ENCODE results near the gene NFE2L1. TPM values are rescaled to one million over a fixed set of nuclear protein-coding genes. Genes with fewer than 3 reads are reported as not detected.
"Not testable (repeated sequence)": the region's sequence is repeated elsewhere in the genome, so short reads cannot be mapped to it uniquely, and the experiment has no call there.

NFE2L1 gene, protein sequence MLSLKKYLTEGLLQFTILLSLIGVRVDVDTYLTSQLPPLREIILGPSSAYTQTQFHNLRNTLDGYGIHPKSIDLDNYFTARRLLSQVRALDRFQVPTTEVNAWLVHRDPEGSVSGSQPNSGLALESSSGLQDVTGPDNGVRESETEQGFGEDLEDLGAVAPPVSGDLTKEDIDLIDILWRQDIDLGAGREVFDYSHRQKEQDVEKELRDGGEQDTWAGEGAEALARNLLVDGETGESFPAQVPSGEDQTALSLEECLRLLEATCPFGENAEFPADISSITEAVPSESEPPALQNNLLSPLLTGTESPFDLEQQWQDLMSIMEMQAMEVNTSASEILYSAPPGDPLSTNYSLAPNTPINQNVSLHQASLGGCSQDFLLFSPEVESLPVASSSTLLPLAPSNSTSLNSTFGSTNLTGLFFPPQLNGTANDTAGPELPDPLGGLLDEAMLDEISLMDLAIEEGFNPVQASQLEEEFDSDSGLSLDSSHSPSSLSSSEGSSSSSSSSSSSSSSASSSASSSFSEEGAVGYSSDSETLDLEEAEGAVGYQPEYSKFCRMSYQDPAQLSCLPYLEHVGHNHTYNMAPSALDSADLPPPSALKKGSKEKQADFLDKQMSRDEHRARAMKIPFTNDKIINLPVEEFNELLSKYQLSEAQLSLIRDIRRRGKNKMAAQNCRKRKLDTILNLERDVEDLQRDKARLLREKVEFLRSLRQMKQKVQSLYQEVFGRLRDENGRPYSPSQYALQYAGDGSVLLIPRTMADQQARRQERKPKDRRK
- 10 to 100 TPM; 69.4 to 70.2 TPM for total RNA-seq

DNA sequence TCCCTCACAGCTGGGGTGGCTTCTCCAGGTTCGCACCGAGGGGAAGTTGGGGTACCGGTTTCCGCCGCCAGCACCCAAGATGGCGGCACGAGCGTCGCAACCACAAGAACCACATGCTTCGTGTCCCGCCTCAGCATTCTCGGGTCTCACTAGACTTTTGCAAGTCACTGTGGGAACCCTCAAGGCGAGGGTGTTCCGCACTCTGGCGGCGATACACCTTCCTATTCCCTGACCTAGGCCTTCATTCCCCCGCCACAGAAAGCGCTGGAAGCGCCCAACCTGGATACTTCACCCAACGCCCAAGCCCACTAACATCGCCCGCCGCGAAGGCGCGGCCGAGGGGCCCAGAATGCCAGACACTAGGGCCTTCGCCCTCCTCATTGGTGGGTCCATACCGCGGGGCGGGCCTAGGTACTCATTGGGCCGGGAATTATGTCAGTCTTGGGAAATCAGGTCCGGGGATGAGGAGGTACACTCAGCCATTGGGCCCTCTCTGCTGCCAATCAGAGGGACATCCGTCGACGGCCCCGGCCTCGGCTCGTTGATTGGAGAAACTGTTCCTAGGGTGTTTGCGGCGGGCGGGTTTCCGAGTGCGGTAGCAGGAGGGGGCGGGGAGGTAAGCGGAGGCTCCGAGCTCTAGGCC is at the start of gene NFE2L1:
NFE2L1 (plus strand) TSS at position 619 of the 643 bp plus-strand sequence. CDS start 2,760 bp downstream, outside the sequence.
- POLR2A ChIA-PET, result interaction anchor here (0.7 to 6.7 kb wide), 28 partner anchors 8 to 571 kb away, joined by 3 to 57 read pairs (median 5); partner anchors contain the start of genes CBX1, CDK5RAP3, COPZ2 and KPNB1
- CTCF ChIA-PET, result interaction anchor here (0.7 to 5.8 kb wide), 15 partner anchors 12 to 158 kb away, joined by 3 to 62 read pairs (median 5); partner anchors contain the start of genes CDK5RAP3 and COPZ2
- no peaks in the 10 kb centered on the region for H3K9me3 Mint-ChIP-seq

GRCh38 chr17:47999582-47999981 is 48.6 kb upstream of the NFE2L1 start:
- no peak for DNase-seq
- Mint-ChIP-seq H3K36me3 (ENCODE audit: low read depth) (no peaks in the 10 kb centered on the region), H3K27me3 (peaks cover 24% of the 10 kb centered on the region), H3K27ac (no peak overlapping the region), H3K9me3 (no peaks in the 10 kb centered on the region), H3K4me3 (no peak overlapping the region), H3K4me1 (peaks cover 18% of the 10 kb centered on the region)
- ChIA-PET POLR2A (interaction anchor here (0.8 to 1.1 kb wide), 3 partner anchors 11 to 42 kb away, joined by 3 read pairs; partner anchors contain the start of gene PRR15L), CTCF (interaction anchor here (0.6 to 2.8 kb wide), 9 partner anchors 12 to 131 kb away, joined by 3 to 12 read pairs (median 5); partner anchors contain the start of gene CDK5RAP3)

More for the DNA sequence above, at the start of gene NFE2L1:
- peak within 1 kb of the TSS; percentile 97 for H3K27ac Mint-ChIP-seq
- peaks cover 64% of the 10 kb centered on the region for H3K4me1 Mint-ChIP-seq
- H3K4me3 Mint-ChIP-seq, result peak within 1 kb of the TSS; percentile 99
- peak; percentile 99 for DNase-seq
- no peaks in the 10 kb centered on the region for H3K27me3 Mint-ChIP-seq
- peaks cover 38% of the 10 kb centered on the region for H3K36me3 Mint-ChIP-seq (ENCODE audit: low read depth)

- Mint-ChIP-seq H3K9me3 (no peaks in the 10 kb centered on the region), H3K36me3 (ENCODE audit: low read depth) (no peaks in the 10 kb centered on the region), H3K27me3 (peaks cover 24% of the 10 kb centered on the region), H3K27ac (no peak overlapping the region), H3K4me3 (no peak overlapping the region), H3K4me1 (peaks cover 25% of the 10 kb centered on the region)
- POLR2A ChIA-PET, result interaction anchor here (0.9 kb wide), 1 partner anchor 29 kb away, joined by 3 read pairs; no protein-coding TSS in a partner anchor
- CTCF ChIA-PET, result interaction anchor here (0.7 to 2.8 kb wide), 4 partner anchors 8 to 79 kb away, joined by 3 to 12 read pairs (median 5); partner anchors contain the start of gene PNPO
- no peak for DNase-seq
Measured at GRCh38 chr17:48001197-48001596, 47.0 kb upstream of the NFE2L1 start.

DNA sequence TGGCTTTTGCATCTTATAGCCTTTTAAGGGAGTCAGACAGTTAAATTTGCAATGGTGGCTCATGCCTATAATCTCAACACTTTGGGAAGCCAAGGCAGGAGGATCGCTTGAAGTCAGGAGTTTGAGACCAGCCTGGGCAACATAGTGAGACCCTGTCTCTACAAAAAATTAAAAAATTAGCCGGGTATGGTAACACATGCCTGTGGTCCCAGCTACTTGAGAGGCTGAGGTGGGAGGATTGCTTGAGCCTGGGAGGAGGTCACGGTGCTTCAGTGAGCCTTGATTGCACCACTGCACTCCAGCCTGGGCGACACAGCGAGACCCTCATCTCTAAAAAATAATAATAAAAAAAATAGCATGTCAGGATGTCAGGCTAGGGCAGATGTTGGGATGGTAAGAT is 46.5 kb upstream of the NFE2L1 start:
- H3K27ac Mint-ChIP-seq; H3K4me3 Mint-ChIP-seq; DNase-seq; H3K36me3 Mint-ChIP-seq (ENCODE audit: low read depth); H3K9me3 Mint-ChIP-seq: not testable (repeated sequence)
- POLR2A ChIA-PET, result interaction anchor here (0.9 kb wide), 1 partner anchor 29 kb away, joined by 3 read pairs; no protein-coding TSS in a partner anchor
- H3K4me1 Mint-ChIP-seq, result peaks cover 25% of the 10 kb centered on the region
- H3K27me3 Mint-ChIP-seq, result peaks cover 20% of the 10 kb centered on the region
- CTCF ChIA-PET, result interaction anchor here (0.7 to 2.8 kb wide), 4 partner anchors 8 to 60 kb away, joined by 3 to 12 read pairs (median 6); partner anchors contain the start of genes CDK5RAP3 and PNPO

GRCh38 chr17:48002266-48002915 is 45.8 kb upstream of the NFE2L1 start:
- Mint-ChIP-seq H3K27me3 (peaks cover 25% of the 10 kb centered on the region), H3K27ac (no peak overlapping the region), H3K4me3 (no peak overlapping the region), H3K4me1 (peaks cover 25% of the 10 kb centered on the region), H3K36me3 (ENCODE audit: low read depth) (no peaks in the 10 kb centered on the region), H3K9me3 (no peaks in the 10 kb centered on the region)
- CTCF ChIA-PET, result interaction anchor here (0.5 to 2.1 kb wide), 4 partner anchors 9 to 61 kb away, joined by 3 to 8 read pairs (median 4); partner anchors contain the start of genes CDK5RAP3 and PNPO
- DNase-seq, result no peak
- POLR2A ChIA-PET, result no interaction called here

- ChIA-PET CTCF (interaction anchor here (1.0 to 3.7 kb wide), 4 partner anchors 8 to 62 kb away, joined by 3 to 12 read pairs (median 6); partner anchors contain the start of genes CDK5RAP3 and PNPO), POLR2A (no interaction called here)
- no peak overlapping the region for H3K4me3 Mint-ChIP-seq
- no peaks in the 10 kb centered on the region for H3K9me3 Mint-ChIP-seq
- H3K4me1 Mint-ChIP-seq, result peaks cover 25% of the 10 kb centered on the region
- no peak for DNase-seq
- no peak overlapping the region for H3K27ac Mint-ChIP-seq
- H3K27me3 Mint-ChIP-seq, result peaks cover 26% of the 10 kb centered on the region
- H3K36me3 Mint-ChIP-seq (ENCODE audit: low read depth), result no peaks in the 10 kb centered on the region
Measured at GRCh38 chr17:48002916-48003416, 45.2 kb upstream of the NFE2L1 start.

GRCh38 chr17:48003417-48004151 is 44.6 kb upstream of the NFE2L1 start:
- peaks cover 29% of the 10 kb centered on the region for H3K27me3 Mint-ChIP-seq
- peaks cover 25% of the 10 kb centered on the region for H3K4me1 Mint-ChIP-seq
- H3K27ac Mint-ChIP-seq, result no peak overlapping the region
- H3K36me3 Mint-ChIP-seq (ENCODE audit: low read depth), result no peaks in the 10 kb centered on the region
- CTCF ChIA-PET, result interaction anchor here (0.5 to 3.7 kb wide), 7 partner anchors 14 to 577 kb away, joined by 3 to 12 read pairs (median 3); partner anchors contain the start of gene CDK5RAP3
- POLR2A ChIA-PET, result no interaction called here
- no peak for DNase-seq
- no peak overlapping the region for H3K4me3 Mint-ChIP-seq
- H3K9me3 Mint-ChIP-seq, result no peaks in the 10 kb centered on the region

DNA sequence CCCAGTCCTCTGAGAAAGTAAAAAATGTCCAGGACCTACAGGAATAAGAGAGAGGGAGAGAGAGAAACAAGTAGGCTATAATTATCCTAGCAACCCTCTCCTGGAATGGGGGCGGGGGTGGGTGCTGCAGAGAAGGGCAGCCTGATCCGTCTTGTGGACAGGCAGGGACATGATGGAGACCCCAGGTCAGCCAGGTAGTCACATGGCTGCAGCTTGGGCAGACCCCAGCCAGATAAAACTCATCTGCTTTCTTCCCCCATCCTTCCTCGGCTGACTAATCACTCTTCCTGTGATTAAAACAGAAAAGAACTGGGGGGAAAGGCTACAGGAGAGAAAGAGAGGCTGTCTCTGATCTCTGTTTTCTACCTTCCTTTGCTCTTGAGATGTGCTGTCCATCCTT is 43.2 kb upstream of the NFE2L1 start:
- peaks cover 21% of the 10 kb centered on the region for H3K4me1 Mint-ChIP-seq
- POLR2A ChIA-PET, result interaction anchor here (0.8 kb wide), 1 partner anchor 34 kb away, joined by 3 read pairs; the partner anchor contains the start of gene CDK5RAP3
- CTCF ChIA-PET, result interaction anchor here (0.9 to 3.7 kb wide), 3 partner anchors 13 to 34 kb away, joined by 3 to 12 read pairs (median 3); partner anchors contain the start of gene CDK5RAP3
- H3K4me3 Mint-ChIP-seq, result no peak overlapping the region
- no peak for DNase-seq
- no peaks in the 10 kb centered on the region for H3K9me3 Mint-ChIP-seq
- H3K27me3 Mint-ChIP-seq, result peaks cover 30% of the 10 kb centered on the region
- no peaks in the 10 kb centered on the region for H3K36me3 Mint-ChIP-seq (ENCODE audit: low read depth)
- H3K27ac Mint-ChIP-seq, result no peak overlapping the region

DNA sequence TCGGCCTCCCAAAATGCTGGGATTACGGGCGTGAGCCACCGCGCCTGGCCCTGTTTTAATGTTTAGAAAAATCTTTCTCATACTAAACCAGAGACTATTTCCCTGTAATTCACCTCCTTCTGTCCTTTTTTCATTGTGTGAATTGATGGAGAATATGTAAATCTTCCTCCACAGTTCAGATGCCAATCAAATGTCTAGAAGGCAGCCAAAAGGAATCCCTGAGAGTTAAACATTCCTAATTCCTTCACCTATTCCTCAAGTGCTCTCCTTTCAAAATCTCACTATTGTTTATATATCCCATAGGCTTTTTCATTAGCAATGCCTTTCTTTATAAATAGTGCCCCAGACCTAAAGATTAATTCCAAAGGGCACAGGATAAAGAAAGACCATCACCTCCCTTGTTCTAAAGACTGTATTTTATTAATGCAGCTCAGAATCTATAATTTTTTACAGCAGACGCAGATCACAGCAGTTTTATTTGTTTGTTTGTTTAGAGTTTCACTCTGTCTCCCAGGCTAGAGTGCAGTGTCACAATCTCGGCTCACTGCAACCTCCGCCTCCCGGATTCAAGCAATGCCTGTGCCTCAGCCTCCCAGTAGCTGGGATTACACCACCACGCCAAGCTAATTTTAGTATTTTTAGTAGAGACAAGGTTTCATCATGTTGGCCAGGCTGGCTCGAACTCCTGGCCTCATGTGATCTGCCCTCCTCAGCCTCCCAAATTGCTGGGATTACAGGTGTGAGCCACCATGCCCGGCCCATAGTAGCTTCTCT is 41.0 kb upstream of the NFE2L1 start:
- Mint-ChIP-seq H3K4me1 (peaks cover 31% of the 10 kb centered on the region), H3K27ac (no peak overlapping the region), H3K9me3 (no peaks in the 10 kb centered on the region), H3K27me3 (peaks cover 36% of the 10 kb centered on the region), H3K36me3 (ENCODE audit: low read depth) (no peaks in the 10 kb centered on the region), H3K4me3 (no peak overlapping the region)
- no peak for DNase-seq
- POLR2A ChIA-PET, result no interaction called here
- CTCF ChIA-PET, result interaction anchor here (1.0 to 1.1 kb wide), 2 partner anchors 14 to 36 kb away, joined by 3 to 4 read pairs; partner anchors contain the start of gene CDK5RAP3

GRCh38 chr17:48010193-48010592 is 38.0 kb upstream of the NFE2L1 start:
- H3K9me3 Mint-ChIP-seq, result no peaks in the 10 kb centered on the region
- no peaks in the 10 kb centered on the region for H3K36me3 Mint-ChIP-seq (ENCODE audit: low read depth)
- H3K4me3 Mint-ChIP-seq, result no peak overlapping the region
- CTCF ChIA-PET, result interaction anchor here (0.6 to 13.2 kb wide), 15 partner anchors 10 to 626 kb away, joined by 3 to 185 read pairs (median 6); partner anchors contain the start of gene CDK5RAP3
- peaks cover 21% of the 10 kb centered on the region for H3K4me1 Mint-ChIP-seq
- no peak for DNase-seq
- POLR2A ChIA-PET, result interaction anchor here (4.4 kb wide), 1 partner anchor 38 kb away, joined by 22 read pairs; the partner anchor contains the start of gene CDK5RAP3
- H3K27me3 Mint-ChIP-seq, result peaks cover 49% of the 10 kb centered on the region
- no peak overlapping the region for H3K27ac Mint-ChIP-seq
